NCI-H82 treated with DMSO at 0.1 percent for 48 hours (cell line): Measurements from ENCODE around the gene PNRC2.
"Not testable (repeated sequence)": the region's sequence is repeated elsewhere in the genome, so short reads cannot be mapped to it uniquely, and the experiment has no call there.

Source experiments
- DNase-seq: peaks from one replicate; lab custom pipeline; 2025; ENCODE audit not compliant: unreplicated experiment; lab: John Stamatoyannopoulos, UW

The PNRC2 gene

GRCh38 chr1:23987038-23987437 lies 27.4 kb downstream of the PNRC2 start:
- DNase-seq, result not testable (repeated sequence)

- no peak for DNase-seq
These were observed 29.6 kb downstream of the PNRC2 start for GRCh38 chr1:23989263-23989662.

- not testable (repeated sequence) for DNase-seq
These were observed 32.4 kb downstream of the PNRC2 start for GRCh38 chr1:23992011-23992410.

GRCh38 chr1:23995431-23995837 lies 35.8 kb downstream of the PNRC2 start:
- no peak for DNase-seq

GRCh38 chr1:23996700-23997229 lies 37.1 kb downstream of the PNRC2 start:
- no peak for DNase-seq

- DNase-seq, result no peak
These were observed 38.2 kb downstream of the PNRC2 start for GRCh38 chr1:23997812-23998211.

GRCh38 chr1:23999156-23999671 lies 39.6 kb downstream of the PNRC2 start:
- no peak for DNase-seq

GRCh38 chr1:24002695-24003094 lies 43.1 kb downstream of the PNRC2 start:
- no peak for DNase-seq

GRCh38 chr1:24003331-24003972 lies 43.8 kb downstream of the PNRC2 start:
- DNase-seq, result no peak

- DNase-seq, result no peak
These were observed 44.5 kb downstream of the PNRC2 start for GRCh38 chr1:24004132-24004531.

GRCh38 chr1:24005163-24005562 lies 45.5 kb downstream of the PNRC2 start:
- no peak for DNase-seq

- no peak for DNase-seq
These were observed 47.5 kb downstream of the PNRC2 start for GRCh38 chr1:24007079-24007478.

- DNase-seq, result not testable (repeated sequence)
These were observed 49.1 kb downstream of the PNRC2 start for GRCh38 chr1:24008574-24009184.

- no peak for DNase-seq
These were observed 49.8 kb downstream of the PNRC2 start for GRCh38 chr1:24009406-24009805.

GRCh38 chr1:24010650-24011049 lies 51.0 kb downstream of the PNRC2 start:
- DNase-seq, result no peak

- DNase-seq, result not testable (repeated sequence)
These were observed 53.2 kb downstream of the PNRC2 start for GRCh38 chr1:24012878-24013277.
